SJCRH30 (cell line): ENCODE measurements around the gene BRD9. TPM values are rescaled to one million over a fixed set of nuclear protein-coding genes. Genes with fewer than 3 reads are reported as not detected.

Source experiments
- DNase-seq, 2 experiments: peaks; one replicate each; pipeline ENCODE4 v3.0.0-alpha.2; 2015 to 2020
- H3K27ac ChIP-seq: fragments of 250-450 bp; sonication (Bioruptor Pico); 2 replicates; pipeline ENCODE4 v1.5.1; 2020; ENCODE audit warnings: mild to moderate bottlenecking, moderate library complexity
- H3K27me3 ChIP-seq: fragments of 250-450 bp; sonication (Bioruptor Pico); 2 replicates; pipeline ENCODE4 v1.5.1; 2020; ENCODE audit warnings: mild to moderate bottlenecking, moderate library complexity
- H3K36me3 ChIP-seq: fragments of 250-450 bp; sonication (Bioruptor Pico); 2 replicates; pipeline ENCODE4 v1.5.1; 2020; ENCODE audit warnings: mild to moderate bottlenecking, moderate library complexity
- H3K4me1 ChIP-seq: fragments of 250-450 bp; sonication (Bioruptor Pico); 2 replicates; pipeline ENCODE4 v1.5.1; 2020; ENCODE audit warnings: mild to moderate bottlenecking, moderate library complexity
- H3K4me3 ChIP-seq: fragments of 250-450 bp; sonication (Bioruptor Pico); 2 replicates; pipeline ENCODE4 v1.5.1; 2020; ENCODE audit warnings: mild to moderate bottlenecking, moderate library complexity
- H3K9me3 ChIP-seq: fragments of 250-450 bp; sonication (Bioruptor Pico); replicated peaks from 2 replicates; pipeline ENCODE4 v1.5.1; 2020; ENCODE audit warnings: mild to moderate bottlenecking, moderate library complexity
- total RNA-seq: library from RNA; depleted of rRNA; stranded (reverse); fragments of >200 nt; shearing (Covaris generic); gene quantifications from 2 replicates; pipeline ENCODE4 v1.2.3, GENCODE V29; 2014

Gene BRD9
- total RNA-seq, 1 experiment from 2014 or later = 19.9 TPM

DNA sequence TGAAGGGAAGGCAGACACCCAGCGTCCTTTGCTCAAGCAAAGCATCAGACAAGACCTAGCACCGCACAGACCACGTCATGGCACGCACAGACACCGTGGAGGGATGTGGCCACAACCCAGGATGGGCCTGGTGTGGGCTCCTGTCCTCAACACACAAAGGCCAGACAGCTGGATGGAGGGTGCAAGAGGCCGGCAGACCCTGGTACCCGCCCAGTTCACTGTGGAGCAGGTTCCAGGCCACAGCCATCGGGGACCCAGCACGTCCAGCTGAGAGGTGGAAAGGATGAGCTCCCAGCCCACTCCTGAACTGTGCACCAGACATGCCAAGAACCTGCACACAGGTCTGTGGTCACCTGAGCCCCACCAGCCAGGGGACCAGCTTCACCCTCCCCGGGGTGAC is 26.8 kb downstream of the BRD9 start:
- Histone ChIP-seq H3K4me3 (no peak overlapping the region), H3K27ac (no peak overlapping the region), H3K9me3 (no peaks in the 10 kb centered on the region), H3K27me3 (no peaks in the 10 kb centered on the region), H3K4me1 (no peaks in the 10 kb centered on the region), H3K36me3 (peaks cover 21% of the 10 kb centered on the region; the same call in 1 of the 2 replicates)
- no peak for DNase-seq

DNA sequence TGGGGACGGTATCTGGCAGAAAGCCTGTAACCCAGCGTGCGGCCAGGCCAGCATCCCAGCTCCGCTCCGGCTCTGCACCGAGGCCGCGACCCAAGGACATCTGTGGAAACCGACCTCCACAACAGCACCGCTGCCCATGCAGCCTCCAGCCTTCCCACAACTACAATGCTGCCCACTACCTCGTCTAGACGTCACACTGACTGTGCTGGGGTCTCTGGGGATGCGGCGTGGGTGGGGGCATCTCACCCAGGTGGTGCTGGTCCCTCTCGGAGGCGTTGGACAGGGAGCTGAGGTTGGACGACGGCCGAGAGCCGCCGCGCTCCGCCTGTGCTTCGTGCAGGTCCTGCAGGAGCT is 27.5 kb downstream of the BRD9 start:
- no peak overlapping the region for H3K27ac ChIP-seq
- H3K4me3 ChIP-seq = no peak overlapping the region
- peaks cover 16% of the 10 kb centered on the region; the same call in 1 of the 2 replicates for H3K36me3 ChIP-seq
- no peaks in the 10 kb centered on the region for H3K9me3 ChIP-seq
- no peaks in the 10 kb centered on the region for H3K4me1 ChIP-seq
- no peak for DNase-seq
- no peaks in the 10 kb centered on the region for H3K27me3 ChIP-seq

DNA sequence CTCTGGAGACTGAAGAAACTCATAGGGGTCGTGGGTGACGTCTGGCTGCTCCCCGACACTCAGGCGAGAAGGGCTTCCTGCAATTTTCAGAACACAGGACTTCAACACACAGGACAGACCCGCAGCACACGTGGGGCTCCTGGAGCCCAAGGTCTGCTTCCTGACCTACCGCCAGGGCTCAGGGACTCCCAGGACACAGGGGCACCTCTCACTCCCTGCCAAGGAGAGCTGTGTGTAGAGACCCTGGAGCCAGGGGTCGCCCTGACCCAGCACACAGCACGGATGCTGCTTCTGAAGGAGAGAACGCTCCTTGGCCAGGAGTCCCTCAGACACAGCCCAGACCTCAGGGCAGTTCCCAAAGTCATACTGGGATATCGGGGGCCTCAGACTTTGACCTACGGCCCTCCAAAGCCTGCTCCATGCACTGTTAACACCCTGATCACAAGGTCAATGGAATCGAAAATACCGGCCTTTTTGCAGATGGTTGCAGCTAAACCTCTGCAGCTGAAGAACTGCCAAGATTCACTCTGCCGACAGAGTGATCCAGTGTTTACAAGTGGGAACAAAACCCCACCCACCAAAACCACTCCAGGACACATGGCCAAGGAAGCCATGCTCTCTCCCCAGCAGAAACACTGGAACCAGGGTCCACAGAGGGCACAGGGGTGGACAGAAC is 28.0 kb downstream of the BRD9 start:
- no peak for DNase-seq
- no peak overlapping the region for H3K27ac ChIP-seq
- no peaks in the 10 kb centered on the region for H3K27me3 ChIP-seq
- no peak overlapping the region for H3K4me3 ChIP-seq
- no peaks in the 10 kb centered on the region for H3K9me3 ChIP-seq
- H3K4me1 ChIP-seq = no peaks in the 10 kb centered on the region
- H3K36me3 ChIP-seq = peaks cover 16% of the 10 kb centered on the region; the same call in 1 of the 2 replicates

DNA sequence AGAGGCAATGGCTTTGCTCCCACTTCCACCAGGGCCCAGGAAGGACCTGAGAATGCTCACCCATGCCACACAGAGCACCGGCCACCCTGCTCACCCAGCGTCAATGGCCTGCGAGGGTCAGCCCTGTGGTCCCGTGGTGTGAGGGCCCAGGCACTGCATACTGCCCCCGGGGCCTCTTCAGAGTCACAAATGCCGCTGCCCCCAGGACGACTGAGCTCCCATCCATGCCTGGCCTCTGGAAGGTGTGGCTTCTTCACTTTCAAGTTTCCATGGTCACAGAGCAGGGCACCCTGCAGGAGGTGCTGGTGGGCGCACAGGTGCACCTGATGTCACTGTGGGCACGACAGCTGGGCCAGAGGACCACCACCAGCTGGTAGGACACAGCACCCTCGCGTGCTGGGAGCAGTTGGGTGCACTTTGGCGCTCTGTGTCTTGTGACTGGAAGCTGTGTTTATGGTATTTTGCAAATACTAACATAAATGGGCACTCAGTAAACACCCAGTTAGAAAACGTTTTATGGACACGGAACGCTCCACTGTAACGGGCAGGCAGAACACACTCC is 29.3 kb downstream of the BRD9 start:
- no peak overlapping the region for H3K4me3 ChIP-seq
- H3K27ac ChIP-seq = no peak overlapping the region
- H3K4me1 ChIP-seq = no peaks in the 10 kb centered on the region
- no peaks in the 10 kb centered on the region for H3K9me3 ChIP-seq
- H3K36me3 ChIP-seq = peaks cover 10% of the 10 kb centered on the region; the same call in 1 of the 2 replicates
- no peaks in the 10 kb centered on the region for H3K27me3 ChIP-seq
- no peak for DNase-seq

DNA sequence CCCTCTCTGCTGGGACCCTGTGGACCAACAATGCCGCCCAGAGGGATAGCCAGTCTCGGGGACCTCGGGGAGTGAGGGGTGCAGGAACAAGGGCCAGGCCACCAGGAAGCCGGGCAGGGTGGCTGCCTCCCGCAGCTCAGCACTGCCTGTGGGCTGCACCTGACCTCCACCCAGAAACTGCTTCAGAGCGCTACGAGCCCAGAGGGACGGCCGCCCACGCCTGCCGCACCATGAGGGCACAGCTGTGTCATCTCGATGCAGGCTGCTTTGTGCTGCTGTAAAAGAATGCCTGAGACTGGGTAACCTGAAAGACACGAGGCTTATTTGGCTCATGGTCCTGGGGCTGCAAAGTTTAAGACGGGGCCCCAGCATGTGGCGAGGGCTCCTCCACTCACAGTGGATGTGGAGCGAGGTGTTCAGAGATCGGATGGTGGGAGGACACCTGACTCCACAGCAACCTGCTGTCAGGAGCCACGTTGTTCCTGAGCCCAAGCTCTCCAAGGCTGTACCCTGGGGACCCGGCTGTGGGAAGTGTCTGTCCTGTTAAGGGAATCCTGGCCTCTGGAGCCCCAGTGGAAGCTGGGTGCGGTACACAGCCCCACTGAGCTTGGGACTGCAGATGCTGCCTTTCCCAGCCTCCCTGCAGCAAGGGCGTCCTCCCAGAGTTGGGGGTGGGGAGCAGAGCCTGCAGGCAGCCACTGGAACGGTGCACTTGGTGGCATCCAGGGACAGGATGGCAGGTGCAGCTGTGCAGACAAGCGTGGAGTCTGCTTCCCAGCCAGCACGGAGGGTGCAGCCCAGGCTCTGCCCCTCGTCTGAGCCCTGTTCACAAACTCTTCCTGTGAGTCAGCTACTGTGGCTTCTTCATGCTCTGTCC is 30.0 kb downstream of the BRD9 start:
- no peaks in the 10 kb centered on the region for H3K4me1 ChIP-seq
- H3K9me3 ChIP-seq = no peaks in the 10 kb centered on the region
- DNase-seq = no peak
- no peaks in the 10 kb centered on the region for H3K27me3 ChIP-seq
- H3K4me3 ChIP-seq = no peak overlapping the region
- no peak overlapping the region for H3K27ac ChIP-seq
- peaks cover 4% of the 10 kb centered on the region; the same call in 1 of the 2 replicates for H3K36me3 ChIP-seq

DNA sequence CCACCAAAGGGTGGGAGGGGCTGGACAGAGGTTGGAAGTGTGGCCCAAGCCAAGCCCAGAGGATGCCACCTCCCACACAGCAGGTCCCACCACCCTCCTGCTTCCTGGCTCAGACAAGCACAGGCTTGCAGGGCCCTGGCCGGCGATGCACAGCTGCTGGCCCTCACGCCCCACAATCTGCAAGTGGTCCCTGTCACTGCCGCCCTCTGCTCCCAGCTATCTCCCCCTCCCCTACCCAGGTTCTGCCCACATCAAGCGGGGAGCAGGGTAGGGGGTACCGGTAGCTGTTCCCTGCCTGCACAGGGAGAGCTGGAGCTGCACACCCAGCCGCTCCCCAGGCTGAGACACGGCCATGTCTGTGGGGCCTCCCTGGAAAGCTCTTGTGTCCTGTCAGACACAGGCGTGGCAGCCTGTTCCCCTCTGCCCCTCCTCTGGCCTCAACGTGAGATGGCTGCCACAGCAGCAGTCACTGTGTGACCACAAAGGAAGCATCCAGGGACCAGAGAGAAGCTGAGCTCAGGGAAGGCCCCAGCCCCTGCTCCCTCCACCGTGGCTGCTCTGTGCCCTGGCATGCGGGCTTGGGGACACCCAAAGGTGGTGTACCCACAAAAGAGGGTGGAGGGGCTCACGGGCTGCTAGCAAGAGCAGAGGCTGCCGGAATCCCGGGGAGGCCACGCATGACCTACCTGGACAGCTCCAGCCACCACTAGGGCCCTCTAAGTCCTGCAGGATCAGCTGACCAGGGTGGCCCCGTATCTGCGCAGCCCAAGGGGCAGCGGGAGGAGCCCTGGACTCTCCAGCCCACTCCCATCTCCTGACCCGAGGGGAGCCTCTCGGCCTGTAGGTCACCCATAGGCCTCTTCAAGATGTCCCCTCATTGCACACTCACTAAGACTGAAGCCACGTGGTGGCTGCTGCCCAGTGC is 30.9 kb downstream of the BRD9 start:
- H3K4me3 ChIP-seq = no peak overlapping the region
- H3K4me1 ChIP-seq = no peaks in the 10 kb centered on the region
- H3K27me3 ChIP-seq = no peaks in the 10 kb centered on the region
- no peaks in the 10 kb centered on the region for H3K9me3 ChIP-seq
- no peak overlapping the region for H3K27ac ChIP-seq
- H3K36me3 ChIP-seq = peaks cover 4% of the 10 kb centered on the region; the same call in 1 of the 2 replicates
- no peak for DNase-seq

DNA sequence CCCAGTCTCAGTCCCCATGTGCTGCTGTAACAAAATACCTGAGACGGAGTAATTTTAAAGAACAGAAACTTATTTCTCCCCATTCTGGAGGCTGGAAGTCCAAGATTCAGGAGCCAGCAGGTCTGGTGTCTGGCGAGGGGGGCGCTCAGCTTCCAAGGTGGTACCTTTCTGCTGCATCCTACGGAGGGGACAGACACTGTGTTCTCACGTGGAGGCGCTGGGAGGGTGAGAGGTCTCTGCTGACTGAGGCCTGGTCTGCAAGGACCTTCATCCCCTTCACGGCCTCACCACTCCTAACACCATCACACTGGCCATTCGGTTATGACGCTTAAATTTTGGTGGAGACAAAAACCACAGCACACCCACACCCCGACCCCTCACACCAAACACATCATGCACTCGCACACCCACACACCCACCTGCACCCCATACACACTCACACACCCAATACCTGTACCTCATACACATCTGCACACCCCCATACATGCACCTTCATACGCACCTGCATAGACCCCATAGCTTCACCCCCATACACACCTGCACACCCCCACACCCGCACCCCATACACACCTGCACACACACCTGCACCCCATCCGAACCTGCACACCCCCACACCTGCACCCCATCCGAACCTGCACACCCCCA is 32.0 kb downstream of the BRD9 start:
- no peaks in the 10 kb centered on the region for H3K27me3 ChIP-seq
- H3K36me3 ChIP-seq = peaks cover 4% of the 10 kb centered on the region; the same call in 1 of the 2 replicates
- H3K9me3 ChIP-seq = no peaks in the 10 kb centered on the region
- H3K4me1 ChIP-seq = no peaks in the 10 kb centered on the region
- no peak for DNase-seq
- no peak overlapping the region for H3K27ac ChIP-seq
- no peak overlapping the region for H3K4me3 ChIP-seq

DNA sequence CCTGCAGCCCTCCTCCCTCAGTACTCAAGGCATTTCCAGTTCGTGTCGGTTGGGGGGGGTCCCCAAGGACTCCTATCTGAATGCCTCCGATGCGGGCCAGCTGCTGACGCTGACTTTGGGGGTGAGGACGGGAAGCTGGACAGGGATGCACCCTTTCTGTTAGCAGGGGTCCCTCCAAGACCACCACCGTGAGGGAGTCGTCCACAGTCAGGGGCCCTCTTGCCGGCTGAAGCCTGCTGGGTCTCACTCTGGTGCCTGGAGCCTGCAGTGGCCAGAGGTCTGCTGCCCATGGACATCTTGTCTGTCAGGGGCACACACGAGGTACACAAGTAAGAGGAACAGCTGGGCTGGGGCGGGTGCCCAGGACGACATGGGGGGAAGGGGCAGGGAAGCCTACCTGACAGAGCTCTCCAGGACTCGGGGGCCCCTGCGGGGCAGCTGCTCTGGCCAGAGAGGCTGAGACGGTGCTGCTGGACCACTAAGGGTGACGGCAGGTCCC is 32.8 kb downstream of the BRD9 start:
- Histone ChIP-seq H3K36me3 (peaks cover 4% of the 10 kb centered on the region; the same call in 1 of the 2 replicates), H3K27me3 (no peaks in the 10 kb centered on the region), H3K4me1 (no peaks in the 10 kb centered on the region), H3K27ac (no peak overlapping the region), H3K9me3 (no peaks in the 10 kb centered on the region), H3K4me3 (no peak overlapping the region)
- no peak for DNase-seq

DNA sequence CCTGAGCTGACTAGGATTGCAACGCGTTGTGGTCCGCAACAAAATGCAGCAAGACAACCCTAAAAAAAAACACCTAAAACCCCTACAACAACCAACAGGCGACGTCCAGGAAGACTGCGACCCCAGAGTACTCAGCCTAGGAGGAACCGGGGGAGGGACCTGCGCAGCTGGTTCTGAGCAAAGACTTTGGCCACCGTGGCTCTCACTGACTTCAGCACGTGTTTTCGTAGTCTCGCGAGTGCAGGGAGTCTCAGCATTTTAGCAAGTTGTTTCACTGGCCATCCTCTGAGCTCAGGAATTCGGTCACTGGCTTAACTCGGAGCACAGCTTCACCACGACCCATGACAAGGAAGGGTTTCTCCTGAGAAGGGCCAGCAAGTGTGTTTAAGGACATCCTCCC is 33.2 kb downstream of the BRD9 start:
- peaks cover 3% of the 10 kb centered on the region; the same call in 1 of the 2 replicates for H3K36me3 ChIP-seq
- H3K27ac ChIP-seq = no peak overlapping the region
- no peaks in the 10 kb centered on the region for H3K9me3 ChIP-seq
- no peaks in the 10 kb centered on the region for H3K4me1 ChIP-seq
- no peak overlapping the region for H3K4me3 ChIP-seq
- H3K27me3 ChIP-seq = no peaks in the 10 kb centered on the region
- no peak for DNase-seq

DNA sequence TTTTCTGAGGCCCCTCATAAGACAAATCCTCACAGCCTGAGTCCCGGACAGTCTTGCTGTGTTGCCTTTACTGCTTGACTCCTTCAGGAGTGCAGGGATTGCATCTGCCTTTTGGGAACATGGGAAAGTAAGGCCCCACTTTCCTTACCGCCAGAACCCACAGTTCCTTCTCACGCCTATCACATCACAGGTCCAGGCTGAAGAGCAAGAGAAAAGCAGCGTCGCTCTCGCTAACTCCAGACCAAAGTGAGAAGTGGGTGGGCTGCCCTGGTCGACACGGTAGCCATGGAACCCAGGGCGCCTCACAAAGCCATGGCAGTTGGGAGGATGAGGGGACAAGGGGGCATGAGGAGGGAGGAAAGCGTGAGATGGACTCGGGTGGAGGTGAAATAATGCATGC is 33.9 kb downstream of the BRD9 start:
- no peak overlapping the region for H3K27ac ChIP-seq
- no peaks in the 10 kb centered on the region for H3K36me3 ChIP-seq
- H3K9me3 ChIP-seq = no peaks in the 10 kb centered on the region
- no peaks in the 10 kb centered on the region for H3K4me1 ChIP-seq
- H3K27me3 ChIP-seq = no peaks in the 10 kb centered on the region
- DNase-seq = no peak
- no peak overlapping the region for H3K4me3 ChIP-seq

DNA sequence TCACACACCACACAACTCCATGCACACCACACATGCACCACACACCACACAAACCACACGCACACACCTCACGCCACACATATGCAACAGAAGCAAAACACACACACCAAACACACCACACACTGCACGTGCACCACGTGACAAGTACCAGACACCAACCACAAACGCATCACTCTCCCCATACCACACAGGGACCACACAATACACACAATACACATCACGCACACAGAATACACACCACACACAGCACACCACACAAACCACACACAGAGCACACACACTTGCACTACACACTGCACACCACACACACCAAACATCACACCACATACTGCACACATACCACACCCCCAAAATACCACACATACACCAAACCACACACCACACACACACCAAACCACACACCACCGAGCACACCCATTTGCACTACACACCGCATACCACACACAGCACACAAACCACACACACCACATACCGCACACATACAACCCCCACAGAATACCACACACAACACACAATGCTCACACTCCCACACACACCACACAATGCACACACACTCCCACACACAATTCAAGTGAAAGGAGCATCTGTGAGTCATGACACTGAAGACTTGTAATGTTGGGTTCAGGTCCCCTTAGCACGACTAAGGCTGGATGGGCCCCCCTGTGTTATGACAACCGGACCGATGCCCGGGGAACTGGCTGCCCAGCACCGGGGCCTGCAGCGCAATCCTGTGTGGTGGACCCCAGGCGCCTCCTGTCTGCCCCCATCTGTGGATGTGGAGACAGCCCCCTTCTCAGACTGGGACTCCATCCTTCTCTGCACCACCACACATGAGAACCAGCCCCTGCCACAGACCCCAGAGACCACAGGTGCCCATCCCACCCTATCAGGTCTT is 35.8 kb downstream of the BRD9 start:
- Histone ChIP-seq H3K27ac (no peak overlapping the region), H3K4me3 (no peak overlapping the region), H3K36me3 (no peaks in the 10 kb centered on the region), H3K27me3 (no peaks in the 10 kb centered on the region), H3K9me3 (no peaks in the 10 kb centered on the region), H3K4me1 (no peaks in the 10 kb centered on the region)
- DNase-seq = no peak

DNA sequence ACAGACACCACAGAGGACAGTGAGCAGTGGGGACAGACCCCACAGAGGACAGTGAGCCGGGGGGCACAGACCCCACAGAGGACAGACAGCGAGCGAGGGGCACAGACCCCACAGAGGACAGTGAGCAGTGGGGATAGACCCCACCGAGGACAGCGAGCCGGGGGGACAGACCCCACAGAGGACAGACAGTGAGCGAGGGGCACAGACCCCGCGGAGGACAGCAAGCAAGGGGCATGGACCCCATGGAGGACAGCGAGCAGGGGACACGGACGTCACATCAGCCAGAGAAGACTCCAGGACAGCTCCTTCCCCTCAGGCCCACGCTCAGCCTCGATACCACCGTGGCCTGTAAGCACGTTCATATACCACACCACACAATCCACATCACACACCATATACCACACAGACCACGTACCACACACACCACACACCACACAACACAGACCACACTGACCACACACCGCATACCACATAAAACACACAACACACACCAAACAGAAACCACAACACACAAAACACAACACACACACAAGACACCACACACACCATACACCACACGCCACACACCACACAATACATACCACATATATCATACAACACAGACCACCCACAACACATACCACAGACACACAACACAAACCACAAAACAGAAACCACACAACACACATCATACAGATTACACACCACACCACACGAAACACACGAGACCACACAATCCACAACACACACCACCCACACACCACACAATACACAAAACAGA is 36.6 kb downstream of the BRD9 start:
- Histone ChIP-seq H3K9me3 (no peaks in the 10 kb centered on the region), H3K4me3 (no peak overlapping the region), H3K4me1 (no peaks in the 10 kb centered on the region), H3K27me3 (no peaks in the 10 kb centered on the region), H3K36me3 (no peaks in the 10 kb centered on the region), H3K27ac (no peak overlapping the region)
- no peak for DNase-seq
